Brain microvascular endothelial cell (primary cell): ENCODE data around the gene PWWP2B.
A peak's percentile ranks its signal among the peaks of the same experiment; 100 is the strongest.

Experiments used
- DNase-seq: peaks from one replicate; pipeline ENCODE4 v3.0.0-alpha.2; 2020
- H3K27ac ChIP-seq: fragments of 250-450 bp; sonication (Bioruptor Pico); 2 replicates; pipeline ENCODE4 v1.5.1; 2020; ENCODE audit warnings: mild to moderate bottlenecking, moderate library complexity
- H3K27me3 ChIP-seq: fragments of 250-450 bp; sonication (Bioruptor Pico); replicated peaks from 2 replicates; pipeline ENCODE4 v1.5.1; 2020; ENCODE audit warnings: mild to moderate bottlenecking
- H3K36me3 ChIP-seq: fragments of 250-450 bp; sonication (Bioruptor Pico); replicated peaks from 2 replicates; pipeline ENCODE4 v1.5.1; 2020; ENCODE audit warnings: mild to moderate bottlenecking
- H3K4me3 ChIP-seq: 2 replicates; pipeline ENCODE4 v1.5.1; 2011; ENCODE audit warnings: low read depth, mild to moderate bottlenecking, control low read depth, low read length, moderate library complexity
- CTCF ChIP-seq: IDR thresholded peaks from 2 replicates; pipeline ENCODE4 v1.5.1; 2011; ENCODE audit warnings: low read depth, mild to moderate bottlenecking, moderate library complexity, low read length, control low read depth, inconsistent platforms; ENCODE audit errors: missing control alignments
- in situ Hi-C: cut with HindIII; loops from 2 replicates; pipeline ENCODE4 v1.10.0; 2017; ENCODE audit warnings: low sequenced_read_pairs, low pct_ligation_motif_present

PWWP2B gene

GRCh38 chr10:132419538-132420468 is 22.8 kb downstream of the PWWP2B start:
- Histone ChIP-seq H3K27ac (no peak overlapping the region), H3K4me3 (no peak overlapping the region), H3K27me3 (no peaks in the 10 kb centered on the region), H3K36me3 (no peaks in the 10 kb centered on the region)
- no peak for TF ChIP-seq CTCF
- no peak for DNase-seq
- in situ Hi-C loops, result no loop called here

GRCh38 chr10:132420469-132420980 is 23.5 kb downstream of the PWWP2B start:
- Histone ChIP-seq H3K27me3 (no peaks in the 10 kb centered on the region), H3K4me3 (no peak overlapping the region), H3K36me3 (no peaks in the 10 kb centered on the region), H3K27ac (no peak overlapping the region)
- in situ Hi-C loops, result no loop called here
- no peak for DNase-seq
- no peak for TF ChIP-seq CTCF

GRCh38 chr10:132420981-132421846 is 24.2 kb downstream of the PWWP2B start:
- DNase-seq, result peak; percentile 27
- in situ Hi-C loops, result no loop called here
- Histone ChIP-seq H3K27ac (no peak overlapping the region), H3K36me3 (no peaks in the 10 kb centered on the region), H3K27me3 (no peaks in the 10 kb centered on the region), H3K4me3 (no peak overlapping the region)
- TF ChIP-seq CTCF, result no peak

- Histone ChIP-seq H3K4me3 (no peak overlapping the region), H3K27me3 (no peaks in the 10 kb centered on the region), H3K36me3 (no peaks in the 10 kb centered on the region), H3K27ac (no peak overlapping the region)
- DNase-seq, result no peak
- no peak for TF ChIP-seq CTCF
- in situ Hi-C loops, result no loop called here
These were observed 25.1 kb downstream of the PWWP2B start for GRCh38 chr10:132421847-132422751.
